PFSK-1 (cell line): ENCODE results near the gene SART3.

Experiments used
- FOXP2 ChIP-seq: optimal IDR thresholded peaks from 2 replicates; pipeline ENCODE3; 2011; ENCODE audit warnings: borderline replicate concordance, control low read depth, inconsistent platforms; ENCODE audit not compliant: insufficient read depth; ENCODE audit errors: extremely low read length, extremely low read depth
- POLR2AphosphoS5 ChIP-seq: IDR thresholded peaks from 2 replicates; pipeline ENCODE4 v1.6.1; 2012; ENCODE audit warnings: low read depth, mild to moderate bottlenecking, control low read depth, low read length, moderate library complexity
- SIN3A ChIP-seq: IDR thresholded peaks from 2 replicates; pipeline ENCODE4 v1.6.1; 2012; ENCODE audit warnings: mild to moderate bottlenecking, low read length, moderate library complexity, borderline replicate concordance; ENCODE audit not compliant: insufficient read depth
- TAF1 ChIP-seq: IDR thresholded peaks from 2 replicates; pipeline ENCODE4 v1.6.1; 2012; ENCODE audit warnings: low read length, control low read depth, borderline replicate concordance; ENCODE audit not compliant: insufficient read depth
- TF ChIP-seq, protein P1 (sequence below), 2 experiments: IDR thresholded peaks; 2 replicates each; pipeline versions ENCODE4 v1.6.1 to v1.8.0; 2011 to 2012; ENCODE audit warnings: low read depth in 2 of 2, low read length in 2 of 2, control low read depth in 1 of 2, inconsistent platforms in 1 of 2, mild to moderate bottlenecking in 1 of 2, moderate library complexity in 1 of 2; ENCODE audit not compliant: insufficient read depth in 1 of 2

SART3 gene

DNA sequence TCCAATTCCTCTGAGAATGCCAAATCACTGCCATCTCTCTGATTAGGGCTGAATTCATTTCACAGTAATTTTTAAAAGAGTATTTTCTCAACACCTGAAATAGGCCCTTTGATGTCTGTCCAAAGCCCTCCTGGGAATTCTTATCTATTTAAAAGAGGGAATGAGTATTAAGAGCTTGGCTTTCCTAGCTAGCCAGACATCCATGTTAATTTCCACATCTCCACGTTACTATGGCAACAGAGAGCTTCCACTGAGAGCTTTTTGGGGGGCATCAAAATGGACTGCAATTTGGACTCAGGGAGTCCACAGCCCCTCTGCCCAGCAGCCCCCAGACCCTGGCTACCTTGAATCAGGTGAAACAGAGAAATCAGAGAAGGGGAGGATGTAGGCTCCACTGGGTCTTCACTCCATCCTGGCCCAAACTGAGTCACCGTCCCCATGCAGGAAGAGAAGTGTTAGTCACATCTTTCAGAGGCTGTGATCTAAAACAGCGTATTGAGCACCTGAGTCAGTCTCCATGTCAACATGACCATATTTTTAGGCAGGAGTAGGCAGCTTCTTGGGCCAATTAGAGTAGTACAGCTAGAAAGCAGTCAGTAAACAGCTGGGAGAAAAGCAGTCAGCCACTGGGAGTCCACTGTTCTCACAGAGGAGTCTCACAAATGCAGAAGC, 52.9 kb downstream of the SART3 start:
- TF ChIP-seq SIN3A = no peak
- no peak for TF ChIP-seq POLR2AphosphoS5
- TF ChIP-seq, protein P1, sequence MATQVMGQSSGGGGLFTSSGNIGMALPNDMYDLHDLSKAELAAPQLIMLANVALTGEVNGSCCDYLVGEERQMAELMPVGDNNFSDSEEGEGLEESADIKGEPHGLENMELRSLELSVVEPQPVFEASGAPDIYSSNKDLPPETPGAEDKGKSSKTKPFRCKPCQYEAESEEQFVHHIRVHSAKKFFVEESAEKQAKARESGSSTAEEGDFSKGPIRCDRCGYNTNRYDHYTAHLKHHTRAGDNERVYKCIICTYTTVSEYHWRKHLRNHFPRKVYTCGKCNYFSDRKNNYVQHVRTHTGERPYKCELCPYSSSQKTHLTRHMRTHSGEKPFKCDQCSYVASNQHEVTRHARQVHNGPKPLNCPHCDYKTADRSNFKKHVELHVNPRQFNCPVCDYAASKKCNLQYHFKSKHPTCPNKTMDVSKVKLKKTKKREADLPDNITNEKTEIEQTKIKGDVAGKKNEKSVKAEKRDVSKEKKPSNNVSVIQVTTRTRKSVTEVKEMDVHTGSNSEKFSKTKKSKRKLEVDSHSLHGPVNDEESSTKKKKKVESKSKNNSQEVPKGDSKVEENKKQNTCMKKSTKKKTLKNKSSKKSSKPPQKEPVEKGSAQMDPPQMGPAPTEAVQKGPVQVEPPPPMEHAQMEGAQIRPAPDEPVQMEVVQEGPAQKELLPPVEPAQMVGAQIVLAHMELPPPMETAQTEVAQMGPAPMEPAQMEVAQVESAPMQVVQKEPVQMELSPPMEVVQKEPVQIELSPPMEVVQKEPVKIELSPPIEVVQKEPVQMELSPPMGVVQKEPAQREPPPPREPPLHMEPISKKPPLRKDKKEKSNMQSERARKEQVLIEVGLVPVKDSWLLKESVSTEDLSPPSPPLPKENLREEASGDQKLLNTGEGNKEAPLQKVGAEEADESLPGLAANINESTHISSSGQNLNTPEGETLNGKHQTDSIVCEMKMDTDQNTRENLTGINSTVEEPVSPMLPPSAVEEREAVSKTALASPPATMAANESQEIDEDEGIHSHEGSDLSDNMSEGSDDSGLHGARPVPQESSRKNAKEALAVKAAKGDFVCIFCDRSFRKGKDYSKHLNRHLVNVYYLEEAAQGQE (IDR thresholded peaks at IDR 0.05; ENCODE audit: insufficient read depth in 1 of 2, low read depth in 2 of 2, low read length in 2 of 2) = no peak
- no peak for TF ChIP-seq TAF1
- no peak for TF ChIP-seq FOXP2

DNA sequence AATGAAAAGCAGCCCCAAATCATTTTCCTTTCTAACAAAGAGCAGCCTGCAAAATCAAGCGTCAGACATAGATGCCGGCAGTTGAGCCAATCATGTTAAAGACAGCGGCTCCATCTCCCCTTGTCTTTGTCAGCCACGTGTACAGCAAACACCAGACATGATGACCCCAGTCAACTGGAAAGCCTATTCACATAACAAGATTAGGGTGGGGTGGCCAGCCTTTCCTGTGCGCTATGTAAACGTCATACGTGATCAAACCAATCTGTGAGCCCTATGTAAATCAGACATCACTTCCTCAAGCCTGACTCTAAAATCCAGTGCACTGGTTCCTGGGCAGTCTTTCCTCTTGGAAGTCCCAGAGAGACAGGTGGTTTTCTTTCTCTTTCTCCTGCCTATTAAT, 55.8 kb downstream of the SART3 start:
- no peak for TF ChIP-seq TAF1
- TF ChIP-seq, protein P1 (IDR thresholded peaks at IDR 0.05; ENCODE audit: insufficient read depth in 1 of 2, low read depth in 2 of 2, low read length in 2 of 2) = no peak
- no peak for TF ChIP-seq POLR2AphosphoS5
- no peak for TF ChIP-seq SIN3A
- TF ChIP-seq FOXP2 = no peak

DNA sequence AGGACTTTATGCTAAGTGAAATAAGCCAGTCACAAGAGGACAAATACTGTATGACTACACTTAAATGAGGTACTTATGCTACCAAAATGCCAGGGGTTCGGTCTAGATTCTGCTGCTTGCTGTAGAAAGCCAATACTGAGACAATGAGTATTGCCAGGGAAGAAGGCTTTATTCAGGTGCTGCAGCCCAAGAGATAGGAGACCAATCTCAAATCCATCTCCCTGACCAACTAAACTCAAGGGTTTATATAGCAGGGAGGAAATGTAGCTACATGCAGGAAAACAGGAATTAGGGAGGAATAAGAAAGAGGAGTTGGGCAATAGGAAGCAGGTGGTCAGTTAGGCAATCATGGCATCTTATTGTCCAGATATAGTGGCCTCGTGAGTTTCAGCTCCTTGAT, 58.1 kb downstream of the SART3 start:
- no peak for TF ChIP-seq FOXP2

DNA sequence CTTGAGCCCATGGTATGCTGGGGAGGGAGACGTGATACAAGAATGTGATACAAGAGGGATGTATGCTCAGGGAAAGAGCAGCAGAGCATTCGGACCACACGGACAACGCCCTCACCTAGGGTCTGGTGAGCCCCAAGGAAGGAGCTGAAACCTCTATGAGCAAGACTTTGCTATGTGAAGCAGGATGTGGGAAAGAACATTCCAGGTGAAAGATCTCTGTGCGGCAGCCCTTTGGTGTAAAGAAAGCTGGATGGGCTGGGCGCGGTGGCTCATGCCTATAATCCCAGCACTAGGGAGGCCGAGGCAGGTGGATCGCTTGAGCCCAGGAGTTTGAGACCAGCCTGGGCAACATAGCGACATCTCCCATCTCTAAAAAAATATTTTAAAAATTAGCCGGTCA, 62.8 kb downstream of the SART3 start:
- TF ChIP-seq TAF1 = no peak
- TF ChIP-seq SIN3A = no peak
- no peak for TF ChIP-seq POLR2AphosphoS5

DNA sequence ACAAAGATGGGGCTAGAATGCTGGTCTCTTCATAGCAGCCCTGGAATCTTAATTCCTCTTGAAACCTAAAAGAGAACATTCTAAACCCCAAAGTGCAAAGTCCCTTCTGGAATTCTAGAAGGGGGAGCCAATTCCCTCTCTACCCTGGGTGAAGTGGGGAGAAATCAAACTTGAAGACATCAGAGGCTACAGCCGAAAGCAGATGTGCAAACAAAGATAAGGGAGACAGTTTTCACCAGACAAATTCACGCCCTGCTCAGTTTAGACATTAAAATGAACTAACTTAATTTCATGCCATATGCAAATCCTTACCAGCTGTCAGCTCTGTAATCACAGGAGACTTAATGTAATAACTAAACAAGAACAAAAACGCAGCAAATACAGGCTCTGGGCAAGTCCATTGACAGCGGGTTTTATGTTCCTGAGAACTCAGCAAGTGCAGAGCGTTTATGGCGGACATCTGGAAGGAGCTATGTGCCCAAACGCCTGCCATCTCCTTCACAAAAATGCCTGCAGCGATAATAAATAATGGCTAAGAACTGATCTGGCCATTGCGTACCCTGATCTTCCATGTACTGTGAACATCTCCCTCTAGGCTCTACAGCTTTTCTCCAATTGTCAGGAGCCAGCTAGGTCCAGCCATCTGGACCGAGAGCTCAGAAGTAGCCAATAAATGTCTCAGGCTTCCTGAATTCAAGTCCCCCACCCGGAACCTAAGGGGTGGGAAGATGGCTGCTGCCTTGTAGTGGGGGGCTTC, 65.0 kb downstream of the SART3 start:
- TF ChIP-seq FOXP2 (no peak), POLR2AphosphoS5 (no peak), TAF1 (no peak), SIN3A (no peak)
- TF ChIP-seq, protein P1 (IDR thresholded peaks at IDR 0.05; ENCODE audit: insufficient read depth in 1 of 2, low read depth in 2 of 2, low read length in 2 of 2) = no peak

DNA sequence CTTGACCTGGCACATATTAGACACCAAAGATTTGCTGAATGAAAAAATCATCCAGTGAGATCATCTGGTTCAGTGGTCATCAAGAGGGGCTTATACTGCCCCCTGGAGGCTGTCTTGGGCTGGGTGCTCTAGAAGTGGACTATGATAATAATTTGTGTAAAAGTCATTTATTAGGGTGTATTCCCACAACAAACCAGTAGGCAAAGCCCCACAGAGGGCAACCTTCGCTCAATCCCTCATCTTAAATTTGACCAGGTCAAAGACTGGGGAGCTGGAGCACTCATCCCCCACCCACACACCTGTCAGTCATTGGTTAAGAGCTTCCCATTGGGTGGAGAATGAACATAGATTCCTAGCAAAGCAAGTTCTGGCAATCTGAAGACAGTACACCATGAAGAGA, 65.9 kb downstream of the SART3 start:
- no peak for TF ChIP-seq SIN3A
- TF ChIP-seq FOXP2 = no peak
- no peak for TF ChIP-seq POLR2AphosphoS5
- TF ChIP-seq, protein P1 (IDR thresholded peaks at IDR 0.05; ENCODE audit: insufficient read depth in 1 of 2, low read depth in 2 of 2, low read length in 2 of 2) = no peak
- no peak for TF ChIP-seq TAF1
